Measurements from ENCODE around the gene SLC25A3.
"Not testable (repeated sequence)": the region's sequence is repeated elsewhere in the genome, so short reads cannot be mapped to it uniquely, and the experiment has no call there.

Gene SLC25A3

DNA sequence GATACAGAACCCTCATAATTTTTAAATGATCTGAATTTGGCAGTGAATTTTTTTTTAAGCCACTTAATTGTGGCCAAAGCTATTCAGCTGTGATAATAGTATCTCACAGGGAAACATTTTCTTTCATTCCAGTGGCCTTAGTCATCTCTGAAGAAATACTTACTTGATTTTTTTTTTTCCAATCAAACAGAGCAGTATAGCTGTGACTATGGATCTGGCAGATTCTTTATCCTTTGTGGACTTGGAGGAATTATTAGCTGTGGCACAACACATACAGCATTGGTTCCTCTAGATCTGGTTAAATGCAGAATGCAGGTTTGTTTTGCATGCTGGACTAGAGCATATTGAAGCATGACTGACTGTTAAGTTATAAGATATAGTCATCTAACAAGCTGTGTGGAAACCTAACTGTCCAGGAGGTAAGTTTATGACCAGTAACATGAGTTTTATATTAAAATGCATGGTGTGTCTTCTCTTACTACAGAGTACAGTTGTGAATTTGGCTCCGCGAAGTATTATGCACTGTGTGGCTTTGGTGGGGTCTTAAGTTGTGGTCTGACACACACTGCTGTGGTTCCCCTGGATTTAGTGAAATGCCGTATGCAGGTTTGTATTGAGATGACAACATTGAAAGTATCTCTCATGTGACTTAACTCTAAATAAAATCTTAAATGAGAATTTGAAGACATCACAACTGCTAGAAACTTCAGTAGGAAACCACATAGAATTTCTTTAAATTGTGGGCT, 1.9 kb downstream of the SLC25A3 start:
- peak overlapping the region; percentile 20 to 92 for H3K27ac ChIP-seq
- peaks cover 0 to 28% (median 15%) of the 10 kb centered on the region in 4 donors for H3K4me1 ChIP-seq
- no peak for DNase-seq
- H3K9me3 ChIP-seq, result no peaks in the 10 kb centered on the region
- intact Hi-C loops (cut with DNase I; ENCODE audit: low total_unique reads), result no loop called here
- TF ChIP-seq, protein P1, sequence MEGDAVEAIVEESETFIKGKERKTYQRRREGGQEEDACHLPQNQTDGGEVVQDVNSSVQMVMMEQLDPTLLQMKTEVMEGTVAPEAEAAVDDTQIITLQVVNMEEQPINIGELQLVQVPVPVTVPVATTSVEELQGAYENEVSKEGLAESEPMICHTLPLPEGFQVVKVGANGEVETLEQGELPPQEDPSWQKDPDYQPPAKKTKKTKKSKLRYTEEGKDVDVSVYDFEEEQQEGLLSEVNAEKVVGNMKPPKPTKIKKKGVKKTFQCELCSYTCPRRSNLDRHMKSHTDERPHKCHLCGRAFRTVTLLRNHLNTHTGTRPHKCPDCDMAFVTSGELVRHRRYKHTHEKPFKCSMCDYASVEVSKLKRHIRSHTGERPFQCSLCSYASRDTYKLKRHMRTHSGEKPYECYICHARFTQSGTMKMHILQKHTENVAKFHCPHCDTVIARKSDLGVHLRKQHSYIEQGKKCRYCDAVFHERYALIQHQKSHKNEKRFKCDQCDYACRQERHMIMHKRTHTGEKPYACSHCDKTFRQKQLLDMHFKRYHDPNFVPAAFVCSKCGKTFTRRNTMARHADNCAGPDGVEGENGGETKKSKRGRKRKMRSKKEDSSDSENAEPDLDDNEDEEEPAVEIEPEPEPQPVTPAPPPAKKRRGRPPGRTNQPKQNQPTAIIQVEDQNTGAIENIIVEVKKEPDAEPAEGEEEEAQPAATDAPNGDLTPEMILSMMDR (IDR thresholded peaks at IDR 0.05), result no peak
- peaks cover 33 to 43% (median 37%) of the 10 kb centered on the region in 3 donors for H3K36me3 ChIP-seq
- no peaks in the 10 kb centered on the region for H3K27me3 ChIP-seq
- peak overlapping the region; percentile 84 to 97 for H3K4me3 ChIP-seq

DNA sequence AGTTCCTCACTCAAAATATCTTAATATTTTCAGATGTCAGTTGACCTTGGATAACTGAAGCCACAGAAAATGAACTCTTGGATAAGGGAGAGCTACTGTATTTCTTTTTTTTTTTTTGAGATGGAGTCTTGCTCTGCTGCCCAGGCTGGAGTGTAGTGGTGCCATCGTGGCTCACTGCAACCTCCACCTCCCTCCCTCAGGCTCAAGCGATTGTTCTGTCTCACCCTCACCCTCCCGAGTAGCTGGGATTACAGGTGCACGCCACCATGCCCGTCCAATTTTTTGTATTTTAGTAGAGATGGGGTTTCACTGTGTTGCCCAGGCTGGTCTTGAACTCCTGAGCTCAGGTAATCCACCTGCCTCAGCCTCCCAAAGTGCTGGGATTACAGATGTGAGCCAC, 3.8 kb downstream of the SLC25A3 start:
- DNase-seq; intact Hi-C loops (cut with DNase I; ENCODE audit: low total_unique reads); H3K27me3 ChIP-seq; H3K4me3 ChIP-seq; H3K27ac ChIP-seq; H3K9me3 ChIP-seq: not testable (repeated sequence)
- Histone ChIP-seq H3K36me3 (peaks cover 52 to 62% (median 56%) of the 10 kb centered on the region in 3 donors), H3K4me1 (peaks cover 0 to 28% (median 15%) of the 10 kb centered on the region in 4 donors)

DNA sequence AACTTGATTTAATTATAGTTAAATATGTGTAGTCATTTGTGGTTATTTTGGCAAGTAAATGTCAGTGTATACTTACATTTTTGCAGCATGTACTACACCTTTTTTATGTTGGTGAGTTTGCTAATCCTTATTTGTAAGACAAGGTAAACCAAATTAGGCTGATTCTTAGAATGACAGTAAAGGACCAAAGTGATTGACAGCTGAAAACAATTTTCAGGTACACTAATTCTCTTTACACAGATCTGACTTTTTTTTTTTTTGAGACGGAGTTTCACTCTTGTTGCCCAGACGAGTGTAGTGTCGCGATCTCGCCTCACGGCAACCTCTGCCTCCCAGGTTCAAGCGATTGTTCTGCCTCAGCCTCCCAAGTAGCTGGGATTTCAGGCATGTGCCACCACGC, 8.4 kb downstream of the SLC25A3 start:
- no peak for DNase-seq
- Histone ChIP-seq H3K36me3 (peaks cover 67 to 84% (median 80%) of the 10 kb centered on the region in 3 donors), H3K4me3 (no peak overlapping the region), H3K27ac (no peak overlapping the region), H3K27me3 (no peaks in the 10 kb centered on the region), H3K4me1 (peaks cover 0 to 9% (median 0%) of the 10 kb centered on the region in 4 donors), H3K9me3 (no peaks in the 10 kb centered on the region)
- TF ChIP-seq, protein P1 (IDR thresholded peaks at IDR 0.05), result no peak
- intact Hi-C loops (cut with DNase I; ENCODE audit: low total_unique reads), result no loop called here

DNA sequence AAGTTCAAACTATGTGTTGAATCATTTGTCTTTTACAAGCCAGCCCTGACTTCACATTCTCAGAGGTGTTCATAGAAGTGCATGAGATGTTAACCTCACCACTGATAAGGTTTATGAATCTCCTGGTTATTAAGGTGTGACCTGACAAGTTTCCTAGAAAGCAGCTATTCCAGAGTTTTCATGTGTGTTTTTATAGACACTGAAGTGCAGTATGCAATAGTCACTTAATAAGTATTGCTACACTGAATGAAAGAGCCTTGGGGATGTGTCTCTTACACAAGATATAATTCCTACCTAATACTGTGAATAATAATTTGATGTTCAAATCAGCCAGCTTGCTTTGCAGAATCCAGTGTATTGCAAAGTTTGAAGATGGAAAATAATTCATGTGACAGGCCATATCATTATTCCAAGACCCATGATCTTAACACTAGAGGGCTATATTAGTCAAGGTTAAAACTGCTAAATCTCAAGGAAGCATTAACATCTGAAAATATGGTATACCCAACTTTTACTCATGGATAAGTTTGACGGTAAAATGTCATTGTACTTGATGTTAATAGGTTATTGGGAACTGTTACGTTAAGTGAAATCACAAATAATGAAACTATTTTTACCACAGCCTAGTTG, 13.0 kb downstream of the SLC25A3 start:
- H3K9me3 ChIP-seq, result no peaks in the 10 kb centered on the region
- no peaks in the 10 kb centered on the region for H3K27me3 ChIP-seq
- H3K4me3 ChIP-seq, result no peak overlapping the region
- H3K27ac ChIP-seq, result no peak overlapping the region
- peaks cover 25 to 40% (median 35%) of the 10 kb centered on the region in 3 donors for H3K36me3 ChIP-seq
- intact Hi-C loops (cut with DNase I; ENCODE audit: low total_unique reads), result no loop called here
- TF ChIP-seq, protein P1 (IDR thresholded peaks at IDR 0.05), result no peak
- no peaks in the 10 kb centered on the region for H3K4me1 ChIP-seq
- DNase-seq, result no peak

DNA sequence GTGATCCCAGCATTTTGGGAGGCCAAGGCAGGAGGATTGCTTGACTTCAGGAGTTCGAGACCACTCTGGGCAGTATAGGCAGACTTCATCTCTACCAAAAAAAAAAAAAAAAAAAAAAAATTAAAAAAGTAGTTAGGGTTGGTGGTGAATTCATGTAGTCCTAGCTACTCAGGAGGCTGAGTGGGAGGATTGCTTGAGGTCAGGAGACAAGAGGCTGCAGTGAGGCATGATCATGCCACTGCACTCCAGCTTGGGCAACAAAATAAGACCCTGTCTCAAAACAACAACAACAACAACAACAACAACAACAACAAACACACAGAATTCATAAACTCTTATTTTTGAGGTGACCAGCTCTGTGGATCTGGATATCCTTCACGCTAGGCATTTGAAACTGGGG, 17.1 kb downstream of the SLC25A3 start:
- TF ChIP-seq, protein P1 (IDR thresholded peaks at IDR 0.05), result no peak
- Histone ChIP-seq H3K9me3 (no peaks in the 10 kb centered on the region), H3K4me3 (no peak overlapping the region), H3K27me3 (no peaks in the 10 kb centered on the region), H3K27ac (no peak overlapping the region), H3K4me1 (no peaks in the 10 kb centered on the region), H3K36me3 (peaks cover 0 to under 1% (median 0%) of the 10 kb centered on the region in 3 donors)
- no peak for DNase-seq
- intact Hi-C loops (cut with DNase I; ENCODE audit: low total_unique reads), result no loop called here

DNA sequence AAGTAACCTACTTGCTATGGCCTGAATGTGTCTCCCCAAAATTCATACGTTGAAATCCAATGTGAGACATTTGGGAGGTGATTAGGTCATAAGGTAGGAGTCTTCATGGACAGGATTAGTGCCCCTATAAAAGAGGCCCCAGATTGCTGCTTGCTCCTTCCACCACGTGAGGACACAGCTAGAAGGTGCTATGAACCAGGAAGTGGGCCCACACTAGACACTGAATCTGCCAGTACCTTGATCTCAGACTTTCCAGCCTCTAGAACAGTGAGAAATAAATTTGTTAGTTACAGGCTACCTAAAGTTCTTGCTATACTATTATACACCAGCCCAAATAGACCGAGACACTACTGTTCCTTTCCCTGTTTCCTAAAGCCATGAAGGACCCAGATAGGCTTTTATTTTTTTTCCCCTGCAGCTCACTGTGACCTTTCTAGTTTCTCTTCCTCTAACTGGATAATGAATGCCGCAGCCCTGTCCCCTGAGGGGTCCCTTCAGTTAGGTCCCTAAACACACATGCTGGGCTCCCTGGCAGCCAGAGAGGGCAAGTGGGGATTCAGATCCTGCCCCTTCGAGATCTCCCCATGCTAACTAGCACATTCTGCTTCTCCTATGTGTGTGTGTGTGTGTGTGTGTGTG, 19.3 kb downstream of the SLC25A3 start:
- DNase-seq, result no peak
- Histone ChIP-seq H3K9me3 (no peaks in the 10 kb centered on the region), H3K27ac (no peak overlapping the region), H3K4me3 (no peak overlapping the region), H3K27me3 (no peaks in the 10 kb centered on the region), H3K4me1 (no peaks in the 10 kb centered on the region), H3K36me3 (no peaks in the 10 kb centered on the region)
- TF ChIP-seq, protein P1 (IDR thresholded peaks at IDR 0.05), result no peak
- intact Hi-C loops (cut with DNase I; ENCODE audit: low total_unique reads), result no loop called here

All from tibial artery (tissue), 4 donors.